Esophagus muscularis mucosa (tissue), 4 donors: ENCODE results near the gene COQ9. TPM values are rescaled to one million over a fixed set of nuclear protein-coding genes. Genes with fewer than 3 reads are reported as not detected.
"Not testable (repeated sequence)": the region's sequence is repeated elsewhere in the genome, so short reads cannot be mapped to it uniquely, and the experiment has no call there.

Source experiments
- DNase-seq: peaks from one replicate; pipeline ENCODE4 v3.0.0-alpha.2; 2017; ENCODE audit errors: extremely low spot score
- H3K27ac ChIP-seq, 4 donors: fragments of 200-600 bp; sonication (generic); replicated peaks in 1 of 4; 1 replicate in 3 of 4; 2 replicates in 1 of 4; pipeline ENCODE4 v1.5.1; 2016 to 2019; ENCODE audit warnings: mild to moderate bottlenecking in 1 of 4
- H3K27me3 ChIP-seq, 4 donors: fragments of 200-600 bp; sonication (generic); one replicate each; pipeline versions ENCODE4 v1.5.1 to v1.6.0; 2016 to 2019
- H3K36me3 ChIP-seq, 4 donors: fragments of 200-600 bp; sonication (generic); one replicate each; pipeline ENCODE4 v1.5.1; 2016 to 2019
- H3K4me1 ChIP-seq, 4 donors: fragments of 200-600 bp; sonication (generic); one replicate each; pipeline ENCODE4 v1.5.1; 2016 to 2019
- H3K4me3 ChIP-seq, 4 donors: fragments of 200-600 bp; sonication (generic); 1 replicate in 2 of 4; 2 replicates in 2 of 4; pipeline ENCODE4 v1.5.1; 2016 to 2019; ENCODE audit warnings: mild to moderate bottlenecking in 4 of 4, moderate library complexity in 1 of 4
- H3K9me3 ChIP-seq, 4 donors: fragments of 200-600 bp; sonication (generic); 1 replicate in 3 of 4; 2 replicates in 1 of 4; pipeline ENCODE4 v1.5.1; 2016 to 2019
- CTCF ChIP-seq, 3 experiments: fragments of 200-600 bp in 2 of 3; fragments of 450-650 bp in 1 of 3; sonication (generic) in 2 of 3; IDR thresholded peaks; one replicate each; pipeline ENCODE4 v1.5.1; 2017 to 2019; ENCODE audit warnings: antibody characterized with exemption in 3 of 3, mild to moderate bottlenecking in 2 of 3, moderate library complexity in 1 of 3
- EP300 ChIP-seq: sonication (generic); formaldehyde crosslinking; IDR thresholded peaks from one replicate; pipeline ENCODE4 v1.6.1; 2017; ENCODE audit warnings: antibody characterized with exemption
- POLR2A ChIP-seq: fragments of 450-650 bp; IDR thresholded peaks from one replicate; pipeline ENCODE4 v1.6.1; 2017; ENCODE audit warnings: antibody characterized with exemption, moderate library complexity, mild to moderate bottlenecking, low read depth
- POLR2AphosphoS5 ChIP-seq, 2 donors: sonication (generic); formaldehyde crosslinking; IDR thresholded peaks; one replicate each; pipeline ENCODE4 v1.6.1; 2017; ENCODE audit warnings: antibody characterized with exemption in 2 of 2
- WGBS: methylation state at CpG from one replicate; pipeline ENCODE4 v1.1.5; 2018; 5-methylcytosine and 5-hydroxymethylcytosine counted together
- intact Hi-C: fragments of 100-400 bp; cut with DNase I; formaldehyde crosslinking; loops from one replicate; pipeline ENCODE4 v1.15.1; 2023
- total RNA-seq, 4 donors: library from RNA; depleted of rRNA; stranded (reverse); fragments of >200 nt; gene quantifications; one replicate each; pipeline versions ENCODE4 v1.1.0 to v1.2.1, GENCODE V29; 2016

COQ9 gene
- total RNA-seq = 100 to 1,000 TPM in 2 of 4 donors, 10 to 100 TPM in 2; 77.2 to 115 (median 93.3) TPM

GRCh38 chr16:57447186-57447962 lies at the start of gene COQ9, which contains the start of gene CIAPIN1:
TSS of gene COQ9 (plus strand) at chr16:57447479. CDS start at chr16:57447506, 27 bp downstream.
TSS of gene CIAPIN1 (minus strand) at chr16:57447385. CDS start at chr16:57440928, 6,457 bp downstream.
- Histone ChIP-seq H3K4me3 (peak within 1 kb of the TSS; percentile 85 to 96 (median 91)), H3K4me1 (peaks cover 29 to 46% (median 40%) of the 10 kb centered on the region in 4 donors), H3K9me3 (no peaks in the 10 kb centered on the region), H3K27me3 (no peaks in the 10 kb centered on the region), H3K27ac (peak within 1 kb of the TSS; percentile 91 to 96 (median 93)), H3K36me3 (peaks cover 9 to 17% (median 14%) of the 10 kb centered on the region in 4 donors)
- intact Hi-C loops = no loop called here
- 4% methylated on average over 3 of the region's 68 CpGs for WGBS
- DNase-seq = peak; percentile 97
- TF ChIP-seq CTCF (IDR thresholded peaks at IDR 0.05) (peak in 1 of 3 experiments; percentile 23), POLR2AphosphoS5 (IDR thresholded peaks at IDR 0.05) (peak; percentile 94 to 96), POLR2A (peak; percentile 89), EP300 (no peak)

- H3K4me3 ChIP-seq = not testable (repeated sequence)
- 84% methylated on average over 4 of the region's 4 CpGs for WGBS
Observed at GRCh38 chr16:57397493-57397892, 49.8 kb upstream of the COQ9 start.

GRCh38 chr16:57401943-57402640 lies 45.2 kb upstream of the COQ9 start:
- no peak overlapping the region for H3K27ac ChIP-seq
- no peaks in the 10 kb centered on the region for H3K27me3 ChIP-seq
- no peak overlapping the region for H3K4me3 ChIP-seq
- WGBS = 58% methylated on average over 6 of the region's 7 CpGs
- TF ChIP-seq POLR2AphosphoS5 (IDR thresholded peaks at IDR 0.05) (no peak), POLR2A (no peak), CTCF (IDR thresholded peaks at IDR 0.05) (no peak)
- H3K36me3 ChIP-seq = no peaks in the 10 kb centered on the region
- intact Hi-C loops = no loop called here
- H3K4me1 ChIP-seq = no peaks in the 10 kb centered on the region
- DNase-seq = no peak
- H3K9me3 ChIP-seq = no peaks in the 10 kb centered on the region

More at GRCh38 chr16:57397493-57397892, 49.8 kb upstream of the COQ9 start:
- H3K9me3 ChIP-seq, H3K27me3 ChIP-seq, intact Hi-C loops, H3K27ac ChIP-seq, H3K36me3 ChIP-seq, H3K4me1 ChIP-seq, DNase-seq: not testable (repeated sequence)

- H3K4me1 ChIP-seq = peaks cover 0 to 5% (median 0%) of the 10 kb centered on the region in 4 donors
- no peak within 1 kb of the TSS for H3K4me3 ChIP-seq
- intact Hi-C loops = no loop called here
- no peak for DNase-seq
- TF ChIP-seq CTCF (IDR thresholded peaks at IDR 0.05) = no peak
- no peak for TF ChIP-seq EP300
- TF ChIP-seq POLR2AphosphoS5 (IDR thresholded peaks at IDR 0.05) = no peak
- TF ChIP-seq POLR2A = no peak
- no peaks in the 10 kb centered on the region for H3K27me3 ChIP-seq
- WGBS = 65% methylated on average over 17 of the region's 17 CpGs
- no peaks in the 10 kb centered on the region for H3K36me3 ChIP-seq
- H3K9me3 ChIP-seq = no peaks in the 10 kb centered on the region
- no peak within 1 kb of the TSS for H3K27ac ChIP-seq
Observed at GRCh38 chr16:57403965-57404817, 43.1 kb upstream of the COQ9 start, which contains the start of gene CCL17. TSS of gene CCL17 (plus strand) at chr16:57404767. CDS start at chr16:57413933, 9,166 bp downstream.
